ENCODE results near the gene CLEC3B. TPM values are rescaled to one million over a fixed set of nuclear protein-coding genes. Genes with fewer than 3 reads are reported as not detected.

CLEC3B gene
- polyA plus RNA-seq, 3 donors = 14.6 to 36.9 (median 22.7) TPM

DNA sequence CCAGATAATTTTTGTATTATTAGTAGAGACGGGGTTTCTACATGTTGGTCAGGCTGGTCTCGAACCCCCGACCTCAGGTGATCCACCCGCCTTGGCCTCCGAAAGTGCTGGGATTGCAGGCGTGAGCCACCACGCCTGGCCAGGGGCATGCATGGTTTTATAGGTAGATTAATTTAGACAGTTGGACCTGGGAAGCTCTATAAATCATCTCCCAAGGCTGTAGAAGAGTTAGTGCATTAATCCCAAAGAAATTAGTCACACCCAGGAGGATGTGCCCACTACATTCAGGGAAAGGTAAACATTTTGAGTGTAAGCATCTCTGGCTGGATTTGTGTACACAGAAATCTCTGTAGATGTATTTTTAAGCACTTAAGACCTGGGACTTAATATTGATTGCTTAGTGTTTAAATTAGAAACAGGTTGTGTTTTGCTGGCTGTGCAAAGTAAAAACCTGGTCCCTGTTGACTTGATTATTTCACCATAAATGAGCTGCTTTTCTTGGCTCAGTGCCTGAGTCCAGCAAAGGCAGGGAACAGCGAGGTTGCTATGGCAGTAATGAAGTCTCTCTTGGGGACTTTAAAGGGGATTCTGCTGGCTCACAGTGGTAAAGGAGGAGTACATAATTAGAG, 30.8 kb upstream of the CLEC3B start:
- peak in 8 of 11 donors; percentile 50 to 84 (median 71) for DNase-seq (ENCODE audit: extremely low read depth in 1 of 11, low read depth in 9 of 11, low spot score in 4 of 11)

DNA sequence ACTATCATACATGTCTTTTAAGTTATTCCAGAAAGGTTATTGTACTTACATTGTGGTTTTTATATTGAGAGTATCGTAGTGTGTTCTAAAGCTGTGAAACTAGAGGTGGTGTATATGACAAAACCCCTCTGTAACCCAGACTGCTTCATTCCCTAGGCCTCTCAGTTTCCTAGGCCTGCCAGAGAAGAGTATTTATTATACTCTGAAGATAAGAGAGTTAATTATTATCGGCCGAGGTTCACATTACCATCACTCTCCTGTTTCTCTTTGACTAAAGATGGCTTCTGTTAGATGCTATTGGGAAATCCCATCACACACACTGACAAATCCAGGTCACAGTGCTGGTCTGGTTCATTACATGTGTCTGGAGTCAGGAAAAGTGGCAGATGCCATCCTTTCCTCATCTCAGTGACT, 29.5 kb upstream of the CLEC3B start:
- no peak for DNase-seq (ENCODE audit: extremely low read depth in 1 of 11, low read depth in 9 of 11, low spot score in 4 of 11)

DNA sequence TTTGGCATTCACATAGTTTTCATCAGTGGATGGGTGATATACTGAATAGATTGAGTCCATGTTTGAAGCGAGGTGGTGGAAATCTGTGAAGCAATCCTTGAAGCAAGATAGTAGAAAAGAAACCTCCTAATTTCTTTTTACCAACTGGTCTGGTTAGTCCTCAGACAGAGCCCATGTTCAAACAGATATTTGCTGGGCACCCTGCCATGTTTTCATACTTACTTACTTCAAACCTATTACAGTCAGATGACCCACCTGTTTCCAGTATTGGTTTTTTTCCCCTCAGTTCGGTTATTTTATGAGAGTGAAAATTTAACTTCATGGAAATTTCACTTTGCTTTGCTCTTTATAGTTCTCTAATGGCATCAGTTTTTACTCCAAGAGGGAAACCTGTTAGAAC, 26.3 kb upstream of the CLEC3B start:
- no peak for DNase-seq (ENCODE audit: extremely low read depth in 1 of 11, low read depth in 9 of 11, low spot score in 4 of 11)

DNA sequence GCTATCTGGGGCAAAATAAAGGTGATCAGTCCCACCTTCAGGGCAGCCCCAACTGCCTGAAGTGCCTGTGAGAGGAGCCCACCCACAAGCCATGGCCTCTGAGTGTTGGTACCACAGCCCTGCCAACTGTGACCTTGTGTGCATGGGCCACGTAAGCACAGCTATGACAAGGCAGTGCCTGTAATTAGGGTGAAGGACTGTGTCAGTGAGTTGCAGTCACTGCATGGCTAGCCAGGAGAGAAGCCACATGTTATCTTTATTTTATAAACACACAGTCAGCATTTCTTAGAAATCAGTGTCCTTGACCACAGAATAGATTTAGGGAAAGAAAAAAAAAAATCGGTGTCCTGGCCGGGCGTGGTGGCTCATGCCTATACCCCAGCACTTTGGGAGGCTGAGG, 25.3 kb upstream of the CLEC3B start:
- DNase-seq (ENCODE audit: extremely low read depth in 1 of 11, low read depth in 9 of 11, low spot score in 4 of 11) = no peak

DNA sequence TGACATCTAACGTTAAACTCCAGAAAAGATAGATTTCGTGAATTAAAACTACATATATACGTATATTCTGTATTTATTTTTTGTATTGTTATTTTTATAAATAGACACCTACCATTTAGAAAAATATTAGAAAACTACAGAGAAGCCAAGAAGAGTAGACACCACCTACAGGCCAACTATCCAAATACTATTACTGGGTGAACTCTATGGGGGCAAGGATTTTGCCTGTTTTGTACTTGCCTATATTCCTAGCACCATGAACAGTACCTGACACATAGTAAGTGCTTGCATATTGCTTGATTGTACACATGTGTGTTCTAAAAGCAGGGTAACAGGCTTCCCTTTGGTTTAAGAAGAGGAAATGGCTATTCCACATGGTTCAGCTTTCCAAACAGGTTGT, 24.4 kb upstream of the CLEC3B start:
- no peak for DNase-seq (ENCODE audit: extremely low read depth in 1 of 11, low read depth in 9 of 11, low spot score in 4 of 11)

- no peak for DNase-seq (ENCODE audit: extremely low read depth in 1 of 11, low read depth in 9 of 11, low spot score in 4 of 11)
Measured at GRCh38 chr3:45002139-45002660, 23.9 kb upstream of the CLEC3B start.

- no peak for DNase-seq (ENCODE audit: extremely low read depth in 1 of 11, low read depth in 9 of 11, low spot score in 4 of 11)
Measured at GRCh38 chr3:45002720-45003119, 23.4 kb upstream of the CLEC3B start.

- no peak for DNase-seq (ENCODE audit: extremely low read depth in 1 of 11, low read depth in 9 of 11, low spot score in 4 of 11)
Measured at GRCh38 chr3:45003406-45003805, 22.7 kb upstream of the CLEC3B start.

DNA sequence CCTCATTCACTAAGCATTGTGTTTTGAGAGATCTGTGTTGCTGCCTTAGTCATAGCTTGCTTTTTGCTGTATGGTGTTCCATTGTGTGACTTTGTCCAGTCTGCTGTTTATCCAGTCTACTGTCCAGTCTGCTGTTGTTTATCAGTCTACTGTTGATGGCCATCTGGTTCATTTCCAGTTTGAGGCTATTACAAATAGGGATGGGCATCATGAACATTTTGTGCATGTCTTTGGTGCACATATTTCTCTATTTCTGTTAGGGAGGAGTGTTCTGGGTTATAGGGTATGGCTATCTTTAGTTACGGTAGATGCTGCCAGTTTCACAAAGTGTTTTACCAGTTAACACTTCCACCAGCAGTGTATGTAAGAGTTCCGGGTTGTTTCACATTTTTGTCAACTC, 22.2 kb upstream of the CLEC3B start:
- no peak for DNase-seq (ENCODE audit: extremely low read depth in 1 of 11, low read depth in 9 of 11, low spot score in 4 of 11)

GRCh38 chr3:45007091-45007490, 19.0 kb upstream of the CLEC3B start:
- DNase-seq (ENCODE audit: extremely low read depth in 1 of 11, low read depth in 9 of 11, low spot score in 4 of 11) = no peak

GRCh38 chr3:45008117-45008516, 18.0 kb upstream of the CLEC3B start:
- DNase-seq (ENCODE audit: extremely low read depth in 1 of 11, low read depth in 9 of 11, low spot score in 4 of 11) = no peak

DNA sequence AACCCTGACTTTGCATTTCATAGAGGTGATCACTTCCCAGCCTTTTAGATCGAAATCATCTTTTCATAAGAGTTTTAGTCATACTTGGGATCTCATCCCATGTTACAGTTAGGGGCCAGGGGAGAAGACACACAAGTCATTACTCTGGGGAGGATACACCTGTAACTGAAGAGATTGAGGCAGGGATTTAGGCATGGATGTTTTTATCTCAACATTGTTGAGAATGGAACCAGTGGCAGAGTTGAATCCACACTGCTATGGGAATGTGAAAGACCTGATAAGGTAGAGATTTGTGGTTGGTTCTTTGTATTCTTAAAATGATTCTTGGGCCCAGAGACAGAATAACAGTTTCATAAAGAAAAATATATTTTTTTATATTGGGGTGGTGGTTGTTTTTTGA, 16.2 kb upstream of the CLEC3B start:
- DNase-seq (ENCODE audit: extremely low read depth in 1 of 11, low read depth in 9 of 11, low spot score in 4 of 11) = no peak

- DNase-seq (ENCODE audit: extremely low read depth in 1 of 11, low read depth in 9 of 11, low spot score in 4 of 11) = no peak
Measured at GRCh38 chr3:45010811-45011333, 15.2 kb upstream of the CLEC3B start.

DNA sequence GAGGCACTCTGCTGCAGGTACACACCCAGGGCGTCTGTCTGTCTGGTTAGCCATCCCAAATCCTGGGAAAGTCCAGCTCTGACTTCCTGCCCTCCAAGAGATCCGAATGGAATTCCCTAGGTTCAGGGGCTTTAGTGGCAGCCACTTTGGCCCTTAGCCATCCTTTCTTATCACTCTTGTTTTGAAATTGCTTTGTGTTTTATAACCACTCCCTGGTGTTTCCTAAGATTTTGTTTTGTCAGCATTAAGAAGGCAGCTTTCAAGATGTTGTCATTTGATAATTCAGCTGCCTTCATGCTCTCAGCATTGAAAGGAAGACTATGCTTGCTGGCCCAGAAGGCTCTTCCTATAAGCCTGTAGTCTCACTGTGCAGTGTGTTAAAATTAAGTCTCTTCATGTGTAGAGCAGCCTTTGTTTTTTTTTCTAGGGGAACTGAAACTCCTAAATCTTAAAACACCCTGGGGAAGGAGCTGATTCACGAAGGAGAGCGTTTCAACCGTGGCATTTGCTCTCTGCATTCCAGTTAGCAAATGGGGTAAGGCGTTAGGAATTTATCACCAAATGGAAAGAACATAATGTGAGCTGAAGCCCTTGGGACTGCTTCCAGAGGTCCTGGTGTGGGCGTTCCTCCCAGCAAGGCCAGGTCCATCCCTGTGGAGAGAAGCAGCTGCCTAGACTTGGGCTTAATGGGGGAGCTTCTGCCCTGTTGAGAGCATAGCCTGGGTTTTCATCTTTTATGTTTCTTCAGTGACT, 14.2 kb upstream of the CLEC3B start:
- DNase-seq (ENCODE audit: extremely low read depth in 1 of 11, low read depth in 9 of 11, low spot score in 4 of 11) = peak in 3 of 11 donors; percentile 38 to 70 (median 48)

- no peak for DNase-seq (ENCODE audit: extremely low read depth in 1 of 11, low read depth in 9 of 11, low spot score in 4 of 11)
Measured at GRCh38 chr3:45012577-45012976, 13.5 kb upstream of the CLEC3B start.

- DNase-seq (ENCODE audit: extremely low read depth in 1 of 11, low read depth in 9 of 11, low spot score in 4 of 11) = no peak
Measured at GRCh38 chr3:45016916-45017315, 9.2 kb upstream of the CLEC3B start.

DNA sequence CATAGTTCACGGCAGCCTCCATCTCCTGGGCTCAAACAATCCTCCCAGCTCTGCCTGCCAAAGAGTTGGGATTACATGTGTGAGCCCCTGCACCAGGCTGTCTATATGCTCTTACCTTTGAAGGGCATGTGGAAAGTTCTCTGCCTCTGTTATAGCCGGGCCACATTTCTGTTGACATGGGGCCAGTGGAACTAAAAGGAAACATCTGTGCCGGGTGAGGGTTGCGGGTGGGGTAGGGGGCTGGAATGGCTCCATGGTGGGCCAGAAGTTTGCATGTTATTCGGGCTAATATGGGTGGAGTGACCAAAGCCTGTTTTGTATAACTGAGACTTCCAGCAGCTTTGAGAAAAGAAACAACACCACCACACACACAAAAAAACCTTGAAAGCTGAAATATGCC, 8.3 kb upstream of the CLEC3B start:
- no peak for DNase-seq (ENCODE audit: extremely low read depth in 1 of 11, low read depth in 9 of 11, low spot score in 4 of 11)

DNA sequence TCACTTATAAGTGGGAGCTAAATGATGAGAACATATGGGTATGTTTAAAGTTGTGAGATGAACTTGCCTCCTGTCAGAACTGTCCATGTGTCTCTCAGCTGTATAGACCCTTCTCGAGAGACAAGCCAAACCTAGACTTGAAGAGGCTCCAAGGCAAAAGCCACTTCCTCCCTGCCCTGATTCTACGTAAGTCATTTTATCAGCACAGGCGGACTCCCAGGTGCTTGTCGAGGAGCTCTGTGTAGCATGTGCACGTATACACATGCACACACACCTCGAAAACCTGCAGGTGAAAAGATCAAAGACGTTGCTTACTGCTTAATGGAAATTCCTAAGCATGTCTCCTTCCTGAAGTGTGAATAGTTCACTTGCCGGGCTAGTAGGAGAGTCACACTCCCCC, 5.6 kb upstream of the CLEC3B start:
- DNase-seq (ENCODE audit: extremely low read depth in 1 of 11, low read depth in 9 of 11, low spot score in 4 of 11) = no peak

DNA sequence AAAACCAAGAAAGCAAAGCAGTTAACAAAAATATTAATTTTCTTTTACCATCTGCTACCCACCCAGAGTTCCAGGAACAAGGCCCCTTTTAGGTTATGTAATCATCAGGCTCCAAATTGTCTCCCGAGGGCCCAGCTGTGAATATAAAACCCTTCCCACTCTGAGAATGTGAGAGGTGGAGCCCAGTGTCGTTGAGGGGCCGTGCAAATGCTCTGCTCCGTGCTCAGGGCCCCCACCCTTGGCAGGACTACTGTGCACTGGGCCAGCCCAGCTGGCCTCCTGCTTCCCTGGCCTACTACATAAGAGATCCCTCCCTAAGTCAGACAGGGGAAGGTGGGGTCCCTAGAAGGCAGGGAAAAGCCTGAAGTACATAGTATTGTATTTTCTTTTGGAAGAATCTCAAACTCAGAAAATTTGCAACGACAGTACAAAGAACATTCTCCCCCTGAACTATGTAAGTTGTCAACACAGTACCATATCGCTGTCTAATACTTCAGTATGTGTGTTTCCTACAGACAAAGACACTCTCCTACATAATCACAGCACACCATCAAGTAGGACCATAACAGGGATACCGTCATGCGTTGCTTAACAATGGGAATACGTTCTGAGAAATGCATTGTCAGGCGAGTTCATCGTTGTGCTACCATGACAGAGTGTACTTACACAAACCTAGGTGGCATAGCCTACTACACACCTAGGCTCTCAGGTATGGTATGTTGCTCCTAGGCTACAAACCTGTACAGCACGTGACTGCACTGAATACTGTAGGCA, 4.4 kb upstream of the CLEC3B start:
- DNase-seq (ENCODE audit: extremely low read depth in 1 of 11, low read depth in 9 of 11, low spot score in 4 of 11) = no peak

- no peak for DNase-seq (ENCODE audit: extremely low read depth in 1 of 11, low read depth in 9 of 11, low spot score in 4 of 11)
Measured at GRCh38 chr3:45023675-45024074, 2.4 kb upstream of the CLEC3B start.
